DMS 273 (cell line): Measurements from ENCODE around the gene G2E3.
A peak's percentile ranks its signal among the peaks of the same experiment; 100 is the strongest.

ENCODE experiments used
- DNase-seq: peaks from one replicate; lab custom pipeline; 2025; ENCODE audit not compliant: unreplicated experiment; lab: John Stamatoyannopoulos, UW

G2E3 gene

GRCh38 chr14:30648471-30648870 lies 89.5 kb downstream of the G2E3 start:
- no peak for DNase-seq

GRCh38 chr14:30651937-30652336 lies 93.0 kb downstream of the G2E3 start:
- DNase-seq = no peak

- no peak for DNase-seq
These were observed 96.2 kb downstream of the G2E3 start for GRCh38 chr14:30655124-30655523.

GRCh38 chr14:30655658-30656057 lies 96.7 kb downstream of the G2E3 start:
- no peak for DNase-seq

- DNase-seq = peak; percentile 61
These were observed 97.3 kb downstream of the G2E3 start for GRCh38 chr14:30656190-30656632.

- DNase-seq = no peak
These were observed 98.1 kb downstream of the G2E3 start for GRCh38 chr14:30657050-30657449.

- peak; percentile 16 for DNase-seq
These were observed 98.7 kb downstream of the G2E3 start for GRCh38 chr14:30657606-30658163.

- no peak for DNase-seq
These were observed 99.7 kb downstream of the G2E3 start for GRCh38 chr14:30658645-30659044.

- DNase-seq = no peak
These were observed 110.6 kb downstream of the G2E3 start for GRCh38 chr14:30669594-30669993.
